Measurements from ENCODE around the gene IRAK1. TPM values are rescaled to one million over a fixed set of nuclear protein-coding genes. Genes with fewer than 3 reads are reported as not detected.

Gene IRAK1
- polyA plus RNA-seq, 12 donors = 27.7 to 48.5 (median 39.2) TPM; not detected in 1

Other genes with a start within 250 kb of the IRAK1 start
- gene SRPK3, start 238.9 kb downstream of the IRAK1 start, polyA plus RNA-seq (ENCODE audit: insufficient read length in 12 of 12) = 100 to 1,000 TPM in 11 of 12 donors, not detected in 1; 109 to 276 (median 201) TPM
- gene IDH3G, start 225.5 kb downstream of the IRAK1 start, polyA plus RNA-seq (ENCODE audit: insufficient read length in 12 of 12) = 10 to 100 TPM in 11 of 12 donors, not detected in 1; 37.1 to 73.0 (median 39.8) TPM
- gene SSR4, start 225.2 kb downstream of the IRAK1 start, polyA plus RNA-seq (ENCODE audit: insufficient read length in 12 of 12) = 100 to 1,000 TPM in 9 of 12 donors, 10 to 100 TPM in 2, not detected in 1; 94.6 to 175 (median 108) TPM
- gene PDZD4, start 189.4 kb downstream of the IRAK1 start, polyA plus RNA-seq (ENCODE audit: insufficient read length in 12 of 12) = 1 to 10 TPM in 11 of 12 donors, not detected in 1; 2.7 to 9.6 (median 2.8) TPM
- 10 to 100 TPM in 2 of 12 donors, 1 to 10 TPM in 9, not detected in 1; 1.7 to 11.7 (median 2.8) TPM for gene L1CAM, start 133.7 kb downstream of the IRAK1 start, polyA plus RNA-seq (ENCODE audit: insufficient read length in 12 of 12)
- 1 to 10 TPM in 1 of 12 donors, under 1 TPM in 9, not detected in 2; 0.33 to 1.3 (median 0.63) TPM for gene AVPR2, start 115.2 kb downstream of the IRAK1 start, polyA plus RNA-seq (ENCODE audit: insufficient read length in 12 of 12)
- gene ARHGAP4, start 93.6 kb downstream of the IRAK1 start, polyA plus RNA-seq (ENCODE audit: insufficient read length in 12 of 12) = 10 to 100 TPM in 11 of 12 donors, not detected in 1; 13.9 to 84.8 (median 18.2) TPM
- gene NAA10, start 84.9 kb downstream of the IRAK1 start, polyA plus RNA-seq (ENCODE audit: insufficient read length in 12 of 12) = 10 to 100 TPM in 11 of 12 donors, not detected in 1; 42.6 to 72.0 (median 57.7) TPM
- gene RENBP, start 75.3 kb downstream of the IRAK1 start, polyA plus RNA-seq (ENCODE audit: insufficient read length in 12 of 12) = 10 to 100 TPM in 1 of 12 donors, 1 to 10 TPM in 10, not detected in 1; 1.4 to 26.0 (median 2.3) TPM
- gene HCFC1, start 48.1 kb downstream of the IRAK1 start, polyA plus RNA-seq (ENCODE audit: insufficient read length in 12 of 12) = 100 to 1,000 TPM in 1 of 12 donors, 10 to 100 TPM in 11; 24.3 to 129 (median 31.2) TPM
- 1 to 10 TPM in 10 of 12 donors, not detected in 2; 2.7 to 7.0 (median 4.8) TPM for gene TMEM187, start 47.1 kb downstream of the IRAK1 start, polyA plus RNA-seq (ENCODE audit: insufficient read length in 12 of 12)
- gene MECP2, start 77.8 kb upstream of the IRAK1 start, polyA plus RNA-seq (ENCODE audit: insufficient read length in 12 of 12) = 10 to 100 TPM in 11 of 12 donors, not detected in 1; 16.5 to 30.0 (median 19.2) TPM
- not detected for gene OPN1LW, start 124.3 kb upstream of the IRAK1 start, polyA plus RNA-seq (ENCODE audit: insufficient read length in 12 of 12)
- not detected for gene OPN1MW, start 162.7 kb upstream of the IRAK1 start, polyA plus RNA-seq (ENCODE audit: insufficient read length in 12 of 12)
- gene OPN1MW2, start 199.9 kb upstream of the IRAK1 start, polyA plus RNA-seq (ENCODE audit: insufficient read length in 12 of 12) = not detected
- not detected for gene OPN1MW3, start 237.7 kb upstream of the IRAK1 start, polyA plus RNA-seq (ENCODE audit: insufficient read length in 12 of 12)